ENCODE measurements around the gene TIGAR.

Gene TIGAR

DNA sequence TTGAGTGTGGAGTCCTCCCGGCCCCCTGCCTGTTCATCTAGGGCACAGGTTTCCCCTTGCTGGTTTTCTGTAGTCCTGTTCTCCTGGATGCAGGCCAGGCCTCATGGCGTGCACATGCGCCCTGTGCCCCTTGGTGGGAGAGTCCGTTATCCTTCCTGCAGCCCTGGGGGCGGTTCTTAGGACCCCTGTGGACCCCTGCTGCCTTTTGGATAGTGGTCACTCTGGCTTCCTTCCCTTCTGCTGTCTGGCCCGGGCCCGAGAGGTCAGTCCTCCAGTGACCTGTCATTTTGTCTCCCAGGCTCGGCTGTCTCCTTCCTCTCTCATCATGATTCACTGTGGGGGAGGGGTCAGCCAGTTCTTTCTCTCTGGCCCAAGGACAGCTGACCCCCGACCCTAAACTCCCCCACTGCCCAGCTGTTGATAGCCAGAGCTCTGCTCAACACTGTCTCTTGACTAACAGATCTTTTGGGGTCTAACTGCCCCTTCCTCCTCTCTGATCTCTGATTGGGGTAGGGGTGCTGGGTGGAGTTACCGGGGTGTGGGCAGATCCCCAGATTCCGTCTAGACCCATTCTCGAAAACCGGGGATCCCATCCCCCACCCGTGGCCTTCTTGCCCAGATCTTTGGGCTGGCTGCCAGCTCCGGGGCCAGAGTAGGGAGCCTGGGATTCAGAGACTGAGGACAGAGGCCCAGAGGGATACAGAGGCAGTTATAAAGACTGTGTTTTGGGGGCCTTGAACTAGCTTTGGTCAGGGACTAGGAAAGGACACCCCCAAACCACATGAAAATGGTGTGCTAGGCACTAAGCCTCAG lies 40.5 kb upstream of the TIGAR start:
- no peak overlapping the region for H2AFZ ChIP-seq (ENCODE audit: low read depth, low read length)
- peaks cover 89% of the 10 kb centered on the region for H3K4me1 ChIP-seq (ENCODE audit: low read length)
- no peaks in the 10 kb centered on the region for H3K9me3 ChIP-seq (ENCODE audit: insufficient read depth, low read length)
- no peak overlapping the region for H3K9ac ChIP-seq (ENCODE audit: low read length)
- H3K4me3 ChIP-seq (ENCODE audit: low read length) = peak overlapping the region; percentile 12; the same call in 1 of the 2 replicates
- H3K4me2 ChIP-seq (ENCODE audit: low read length) = peak overlapping the region; percentile 92
- H3K79me2 ChIP-seq (ENCODE audit: low read length) = peaks cover 100% of the 10 kb centered on the region
- peak overlapping the region; percentile 86 for H3K27ac ChIP-seq (ENCODE audit: low read length)
- H3K27me3 ChIP-seq (ENCODE audit: low read depth, low read length) = no peaks in the 10 kb centered on the region
- peaks cover 98% of the 10 kb centered on the region for H4K20me1 ChIP-seq (ENCODE audit: insufficient read depth, low read length)
- peaks cover 94% of the 10 kb centered on the region for H3K36me3 ChIP-seq (replicated peaks; ENCODE audit: low read depth, low read length)
- TF ChIP-seq, protein P1, sequence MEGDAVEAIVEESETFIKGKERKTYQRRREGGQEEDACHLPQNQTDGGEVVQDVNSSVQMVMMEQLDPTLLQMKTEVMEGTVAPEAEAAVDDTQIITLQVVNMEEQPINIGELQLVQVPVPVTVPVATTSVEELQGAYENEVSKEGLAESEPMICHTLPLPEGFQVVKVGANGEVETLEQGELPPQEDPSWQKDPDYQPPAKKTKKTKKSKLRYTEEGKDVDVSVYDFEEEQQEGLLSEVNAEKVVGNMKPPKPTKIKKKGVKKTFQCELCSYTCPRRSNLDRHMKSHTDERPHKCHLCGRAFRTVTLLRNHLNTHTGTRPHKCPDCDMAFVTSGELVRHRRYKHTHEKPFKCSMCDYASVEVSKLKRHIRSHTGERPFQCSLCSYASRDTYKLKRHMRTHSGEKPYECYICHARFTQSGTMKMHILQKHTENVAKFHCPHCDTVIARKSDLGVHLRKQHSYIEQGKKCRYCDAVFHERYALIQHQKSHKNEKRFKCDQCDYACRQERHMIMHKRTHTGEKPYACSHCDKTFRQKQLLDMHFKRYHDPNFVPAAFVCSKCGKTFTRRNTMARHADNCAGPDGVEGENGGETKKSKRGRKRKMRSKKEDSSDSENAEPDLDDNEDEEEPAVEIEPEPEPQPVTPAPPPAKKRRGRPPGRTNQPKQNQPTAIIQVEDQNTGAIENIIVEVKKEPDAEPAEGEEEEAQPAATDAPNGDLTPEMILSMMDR (IDR thresholded peaks at IDR 0.05; ENCODE audit: low read depth, low read length) = no peak
- TF ChIP-seq EZH2phosphoT487 (IDR thresholded peaks at IDR 0.05; ENCODE audit: low read depth) = no peak

DNA sequence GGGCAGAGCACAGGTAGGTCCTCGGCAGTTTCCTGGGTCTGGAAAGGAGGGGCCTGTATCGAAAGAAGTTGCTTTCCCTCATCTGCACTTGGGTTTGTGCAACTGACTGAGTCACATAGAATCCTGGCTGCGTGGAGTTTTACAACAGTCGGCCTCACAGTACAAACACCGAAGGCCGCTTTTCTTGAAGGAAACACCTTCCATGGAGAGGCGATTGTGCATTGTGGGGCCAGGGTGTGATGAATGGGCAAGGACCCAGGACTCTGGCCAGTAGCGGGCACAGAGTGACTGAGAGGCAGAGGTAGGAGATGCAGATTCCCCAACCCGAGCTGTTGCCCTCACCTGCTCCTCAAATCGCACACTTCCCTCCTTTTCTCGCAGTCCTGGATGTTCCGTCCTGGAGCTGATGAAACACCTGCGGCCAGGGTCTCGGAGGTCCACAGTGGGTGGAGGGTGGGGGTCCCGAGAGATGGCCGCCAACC lies 39.8 kb upstream of the TIGAR start:
- Histone ChIP-seq H3K27me3 (ENCODE audit: low read depth, low read length) (no peaks in the 10 kb centered on the region), H2AFZ (ENCODE audit: low read depth, low read length) (no peak overlapping the region), H3K27ac (ENCODE audit: low read length) (no peak overlapping the region; the same call in 1 of the 2 replicates), H3K36me3 (replicated peaks; ENCODE audit: low read depth, low read length) (peaks cover 94% of the 10 kb centered on the region), H3K4me3 (ENCODE audit: low read length) (no peak overlapping the region), H3K9me3 (ENCODE audit: insufficient read depth, low read length) (no peaks in the 10 kb centered on the region), H3K79me2 (ENCODE audit: low read length) (peaks cover 100% of the 10 kb centered on the region), H3K4me1 (ENCODE audit: low read length) (peaks cover 95% of the 10 kb centered on the region), H3K9ac (ENCODE audit: low read length) (no peak overlapping the region), H3K4me2 (ENCODE audit: low read length) (peak overlapping the region; percentile 92), H4K20me1 (ENCODE audit: insufficient read depth, low read length) (peaks cover 99% of the 10 kb centered on the region)
- TF ChIP-seq, protein P1 (IDR thresholded peaks at IDR 0.05; ENCODE audit: low read depth, low read length) = no peak
- no peak for TF ChIP-seq EZH2phosphoT487 (IDR thresholded peaks at IDR 0.05; ENCODE audit: low read depth)

DNA sequence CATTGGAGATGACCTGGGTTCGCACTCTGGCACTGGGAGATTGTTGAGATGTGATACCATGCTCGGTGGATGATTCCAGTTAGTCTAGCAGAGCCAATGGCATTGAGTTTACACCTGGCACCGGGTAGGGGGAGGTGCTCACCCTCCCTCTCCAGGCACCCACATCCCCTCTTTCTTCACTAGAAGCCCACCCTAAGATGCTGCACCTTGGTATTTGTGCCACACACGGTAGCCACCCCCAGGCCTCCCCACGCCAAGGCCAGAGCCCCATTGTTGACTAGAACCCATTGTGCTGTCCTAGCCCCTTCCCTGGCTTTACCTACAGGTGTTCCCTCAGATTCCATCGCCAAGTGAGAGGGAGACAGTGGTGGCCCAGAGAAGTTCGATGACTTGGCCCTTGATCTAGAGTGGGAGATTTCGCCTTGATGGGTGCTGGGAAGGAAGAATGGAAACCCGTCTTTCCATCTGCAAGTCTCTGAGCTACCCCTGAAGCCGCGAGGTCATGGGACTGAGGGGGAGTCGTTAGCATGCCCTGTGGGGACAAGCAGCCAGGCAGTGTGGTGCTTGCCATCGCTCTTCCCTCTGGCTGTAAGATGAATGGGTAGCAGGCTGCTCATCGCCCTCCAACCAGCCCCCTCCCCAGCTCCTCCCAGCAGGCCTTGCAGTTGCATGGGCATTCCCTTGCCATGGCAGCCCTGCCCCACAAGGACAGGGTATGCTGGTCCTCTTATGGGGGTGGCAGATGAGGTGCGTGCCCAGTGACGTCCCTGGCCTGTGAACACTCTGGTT lies 38.7 kb upstream of the TIGAR start:
- peak overlapping the region; percentile 3; the same call in 1 of the 2 replicates for H3K4me2 ChIP-seq (ENCODE audit: low read length)
- H3K27ac ChIP-seq (ENCODE audit: low read length) = peak overlapping the region; percentile 14; the same call in 1 of the 2 replicates
- H3K79me2 ChIP-seq (ENCODE audit: low read length) = peaks cover 100% of the 10 kb centered on the region
- TF ChIP-seq, protein P1 (IDR thresholded peaks at IDR 0.05; ENCODE audit: low read depth, low read length) = no peak
- TF ChIP-seq EZH2phosphoT487 (IDR thresholded peaks at IDR 0.05; ENCODE audit: low read depth) = no peak
- H3K4me3 ChIP-seq (ENCODE audit: low read length) = no peak overlapping the region
- H3K27me3 ChIP-seq (ENCODE audit: low read depth, low read length) = no peaks in the 10 kb centered on the region
- H2AFZ ChIP-seq (ENCODE audit: low read depth, low read length) = no peak overlapping the region
- peaks cover 95% of the 10 kb centered on the region for H3K36me3 ChIP-seq (replicated peaks; ENCODE audit: low read depth, low read length)
- no peak overlapping the region for H3K9ac ChIP-seq (ENCODE audit: low read length)
- H3K4me1 ChIP-seq (ENCODE audit: low read length) = peaks cover 99% of the 10 kb centered on the region
- H4K20me1 ChIP-seq (ENCODE audit: insufficient read depth, low read length) = peaks cover 100% of the 10 kb centered on the region
- H3K9me3 ChIP-seq (ENCODE audit: insufficient read depth, low read length) = no peaks in the 10 kb centered on the region

Measured in OCI-LY3 (cell line).